ENCODE results near the gene F13A1. TPM values are rescaled to one million over a fixed set of nuclear protein-coding genes. Genes with fewer than 3 reads are reported as not detected.
A peak's percentile ranks its signal among the peaks of the same experiment; 100 is the strongest.

F13A1 gene
- total RNA-seq, 1 experiment from 2014 or later, result 1.3 TPM

- H3K36me3 ChIP-seq (replicated peaks; ENCODE audit: control insufficient read depth, insufficient read depth, low read length), result no peaks in the 10 kb centered on the region
- H3K4me3 ChIP-seq (ENCODE audit: insufficient read depth, low read depth, low read length), result no peak overlapping the region
- H3K27me3 ChIP-seq (ENCODE audit: control insufficient read depth, insufficient read depth, low read length), result no peaks in the 10 kb centered on the region
- no peak for DNase-seq
Measured at GRCh38 chr6:6239598-6240581, 80.6 kb downstream of the F13A1 start.

GRCh38 chr6:6236730-6237469, 83.6 kb downstream of the F13A1 start:
- Histone ChIP-seq H3K4me3 (ENCODE audit: insufficient read depth, low read depth, low read length) (no peak overlapping the region), H3K36me3 (replicated peaks; ENCODE audit: control insufficient read depth, insufficient read depth, low read length) (no peaks in the 10 kb centered on the region), H3K27me3 (ENCODE audit: control insufficient read depth, insufficient read depth, low read length) (no peaks in the 10 kb centered on the region)
- DNase-seq, result no peak

- DNase-seq, result no peak
- H3K36me3 ChIP-seq (replicated peaks; ENCODE audit: control insufficient read depth, insufficient read depth, low read length), result no peaks in the 10 kb centered on the region
- H3K27me3 ChIP-seq (ENCODE audit: control insufficient read depth, insufficient read depth, low read length), result no peaks in the 10 kb centered on the region
- no peak overlapping the region for H3K4me3 ChIP-seq (ENCODE audit: insufficient read depth, low read depth, low read length)
Measured at GRCh38 chr6:6235786-6236185, 84.7 kb downstream of the F13A1 start.

- Histone ChIP-seq H3K4me3 (ENCODE audit: insufficient read depth, low read depth, low read length) (no peak overlapping the region), H3K36me3 (replicated peaks; ENCODE audit: control insufficient read depth, insufficient read depth, low read length) (no peaks in the 10 kb centered on the region), H3K27me3 (ENCODE audit: control insufficient read depth, insufficient read depth, low read length) (no peaks in the 10 kb centered on the region)
- DNase-seq, result no peak
Measured at GRCh38 chr6:6234963-6235362, 85.5 kb downstream of the F13A1 start.

GRCh38 chr6:6230286-6230685, 90.2 kb downstream of the F13A1 start:
- Histone ChIP-seq H3K4me3 (ENCODE audit: insufficient read depth, low read depth, low read length) (no peak overlapping the region), H3K36me3 (replicated peaks; ENCODE audit: control insufficient read depth, insufficient read depth, low read length) (no peaks in the 10 kb centered on the region), H3K27me3 (ENCODE audit: control insufficient read depth, insufficient read depth, low read length) (no peaks in the 10 kb centered on the region)
- no peak for DNase-seq

GRCh38 chr6:6227896-6228295, 92.6 kb downstream of the F13A1 start:
- Histone ChIP-seq H3K27me3 (ENCODE audit: control insufficient read depth, insufficient read depth, low read length) (no peaks in the 10 kb centered on the region), H3K4me3 (ENCODE audit: insufficient read depth, low read depth, low read length) (no peak overlapping the region), H3K36me3 (replicated peaks; ENCODE audit: control insufficient read depth, insufficient read depth, low read length) (no peaks in the 10 kb centered on the region)
- no peak for DNase-seq

GRCh38 chr6:6225885-6226529, 94.5 kb downstream of the F13A1 start:
- no peak for DNase-seq
- Histone ChIP-seq H3K27me3 (ENCODE audit: control insufficient read depth, insufficient read depth, low read length) (no peaks in the 10 kb centered on the region), H3K36me3 (replicated peaks; ENCODE audit: control insufficient read depth, insufficient read depth, low read length) (no peaks in the 10 kb centered on the region), H3K4me3 (ENCODE audit: insufficient read depth, low read depth, low read length) (no peak overlapping the region)

GRCh38 chr6:6224933-6225486, 95.5 kb downstream of the F13A1 start:
- no peaks in the 10 kb centered on the region for H3K36me3 ChIP-seq (replicated peaks; ENCODE audit: control insufficient read depth, insufficient read depth, low read length)
- no peak for DNase-seq
- H3K27me3 ChIP-seq (ENCODE audit: control insufficient read depth, insufficient read depth, low read length), result no peaks in the 10 kb centered on the region
- H3K4me3 ChIP-seq (ENCODE audit: insufficient read depth, low read depth, low read length), result no peak overlapping the region

GRCh38 chr6:6221787-6222535, 98.5 kb downstream of the F13A1 start:
- peak; percentile 62 for DNase-seq
- no peaks in the 10 kb centered on the region for H3K36me3 ChIP-seq (replicated peaks; ENCODE audit: control insufficient read depth, insufficient read depth, low read length)
- H3K4me3 ChIP-seq (ENCODE audit: insufficient read depth, low read depth, low read length), result no peak overlapping the region
- no peaks in the 10 kb centered on the region for H3K27me3 ChIP-seq (ENCODE audit: control insufficient read depth, insufficient read depth, low read length)

GRCh38 chr6:6220718-6221117, 99.7 kb downstream of the F13A1 start:
- no peak for DNase-seq
- Histone ChIP-seq H3K4me3 (ENCODE audit: insufficient read depth, low read depth, low read length) (no peak overlapping the region), H3K36me3 (replicated peaks; ENCODE audit: control insufficient read depth, insufficient read depth, low read length) (no peaks in the 10 kb centered on the region), H3K27me3 (ENCODE audit: control insufficient read depth, insufficient read depth, low read length) (no peaks in the 10 kb centered on the region)

- DNase-seq, result no peak
- no peak overlapping the region for H3K4me3 ChIP-seq (ENCODE audit: insufficient read depth, low read depth, low read length)
- H3K36me3 ChIP-seq (replicated peaks; ENCODE audit: control insufficient read depth, insufficient read depth, low read length), result no peaks in the 10 kb centered on the region
- no peaks in the 10 kb centered on the region for H3K27me3 ChIP-seq (ENCODE audit: control insufficient read depth, insufficient read depth, low read length)
Measured at GRCh38 chr6:6219716-6220115, 100.7 kb downstream of the F13A1 start.

GRCh38 chr6:6218759-6219085, 101.7 kb downstream of the F13A1 start:
- H3K36me3 ChIP-seq (replicated peaks; ENCODE audit: control insufficient read depth, insufficient read depth, low read length), result no peaks in the 10 kb centered on the region
- no peak for DNase-seq
- no peaks in the 10 kb centered on the region for H3K27me3 ChIP-seq (ENCODE audit: control insufficient read depth, insufficient read depth, low read length)
- no peak overlapping the region for H3K4me3 ChIP-seq (ENCODE audit: insufficient read depth, low read depth, low read length)

GRCh38 chr6:6217855-6218758, 102.4 kb downstream of the F13A1 start:
- DNase-seq, result no peak
- H3K4me3 ChIP-seq (ENCODE audit: insufficient read depth, low read depth, low read length), result no peak overlapping the region
- no peaks in the 10 kb centered on the region for H3K36me3 ChIP-seq (replicated peaks; ENCODE audit: control insufficient read depth, insufficient read depth, low read length)
- no peaks in the 10 kb centered on the region for H3K27me3 ChIP-seq (ENCODE audit: control insufficient read depth, insufficient read depth, low read length)
